H9 (cell line): ENCODE data around the gene CLTCL1. TPM values are rescaled to one million over a fixed set of nuclear protein-coding genes. Genes with fewer than 3 reads are reported as not detected.

Source experiments
- DNase-seq: peaks from one replicate; pipeline ENCODE4 v3.0.0-alpha.2; 2017
- H2AFZ ChIP-seq: one replicate; pipeline ENCODE4 v1.6.1; 2013; ENCODE audit warnings: mild to moderate bottlenecking, low read length, control low read depth, moderate library complexity
- H2AK5ac ChIP-seq: 2 replicates; pipeline ENCODE4 v1.6.1; 2013; ENCODE audit warnings: low read length, control low read depth, mixed read lengths; ENCODE audit not compliant: insufficient read length
- H2BK120ac ChIP-seq: one replicate; pipeline ENCODE4 v1.6.1; 2013; ENCODE audit warnings: low read depth, mild to moderate bottlenecking, low read length, control low read depth, inconsistent platforms; ENCODE audit not compliant: poor library complexity, severe bottlenecking
- H2BK12ac ChIP-seq: 2 replicates; pipeline ENCODE4 v1.6.1; 2013; ENCODE audit warnings: low read length, control low read depth, mixed read lengths, low read depth; ENCODE audit not compliant: insufficient read length
- H2BK15ac ChIP-seq: 2 replicates; pipeline ENCODE4 v1.6.1; 2013; ENCODE audit warnings: low read depth, low read length, control low read depth
- H2BK20ac ChIP-seq: one replicate; pipeline ENCODE4 v1.6.1; 2013; ENCODE audit warnings: low read depth, mild to moderate bottlenecking, low read length, control low read depth, inconsistent platforms; ENCODE audit not compliant: poor library complexity, severe bottlenecking
- H2BK5ac ChIP-seq: 2 replicates; pipeline ENCODE4 v1.6.1; 2013; ENCODE audit warnings: low read length, control low read depth, mixed read lengths; ENCODE audit not compliant: insufficient read length
- H3K14ac ChIP-seq: 2 replicates; pipeline ENCODE4 v1.6.1; 2013; ENCODE audit warnings: low read length, control low read depth; ENCODE audit not compliant: insufficient read depth
- H3K18ac ChIP-seq: 2 replicates; pipeline ENCODE4 v1.6.1; 2013; ENCODE audit warnings: low read depth, mild to moderate bottlenecking, mixed read lengths, low read length, control low read depth; ENCODE audit not compliant: insufficient read length
- H3K23ac ChIP-seq: 2 replicates; pipeline ENCODE4 v1.6.1; 2013; ENCODE audit warnings: low read length, control low read depth, mixed read lengths, low read depth; ENCODE audit not compliant: insufficient read length
- H3K23me2 ChIP-seq: 2 replicates; pipeline ENCODE4 v1.6.1; 2013; ENCODE audit warnings: low read depth, mild to moderate bottlenecking, mixed read lengths, low read length, control low read depth; ENCODE audit not compliant: insufficient read length, poor library complexity, severe bottlenecking
- H3K27ac ChIP-seq: 2 replicates; pipeline ENCODE4 v1.5.1; 2013; ENCODE audit warnings: low read length, control low read depth, mixed read lengths, low read depth; ENCODE audit not compliant: insufficient read length
- H3K27me3 ChIP-seq: 2 replicates; pipeline ENCODE4 v1.6.1; 2013; ENCODE audit warnings: low read length, control low read depth, inconsistent platforms; ENCODE audit not compliant: insufficient read depth
- H3K4ac ChIP-seq: 2 replicates; pipeline ENCODE4 v1.6.1; 2013; ENCODE audit warnings: low read depth, mild to moderate bottlenecking, control low read depth, inconsistent platforms, low read length, moderate library complexity
- H3K4me1 ChIP-seq: 2 replicates; pipeline ENCODE4 v1.6.1; 2013; ENCODE audit warnings: low read length, control low read depth, inconsistent platforms; ENCODE audit not compliant: insufficient read depth
- H3K4me2 ChIP-seq: 2 replicates; pipeline ENCODE4 v1.6.1; 2013; ENCODE audit warnings: low read length, control low read depth, mixed read lengths; ENCODE audit not compliant: insufficient read length, insufficient read depth
- H3K56ac ChIP-seq: 2 replicates; pipeline ENCODE4 v1.6.1; 2013; ENCODE audit warnings: low read depth, mild to moderate bottlenecking, mixed read lengths, low read length, control low read depth; ENCODE audit not compliant: insufficient read length
- H3K79me1 ChIP-seq: 2 replicates; pipeline ENCODE4 v1.6.1; 2013; ENCODE audit warnings: low read depth, mild to moderate bottlenecking, moderate library complexity, low read length, control low read depth, inconsistent platforms; ENCODE audit not compliant: insufficient read depth, poor library complexity, severe bottlenecking
- H3K79me2 ChIP-seq: 2 replicates; pipeline ENCODE4 v1.6.1; 2013; ENCODE audit warnings: low read length, control low read depth, inconsistent platforms; ENCODE audit not compliant: insufficient read depth
- H3K9ac ChIP-seq: 2 replicates; pipeline ENCODE4 v1.6.1; 2013; ENCODE audit warnings: low read length, control low read depth, mixed read lengths; ENCODE audit not compliant: insufficient read length; ENCODE audit errors: extremely low read depth
- H3K9me3 ChIP-seq: one replicate; pipeline ENCODE4 v1.6.1; 2013; ENCODE audit warnings: low read depth, low read length, inconsistent platforms; ENCODE audit not compliant: control insufficient read depth
- H3T11ph ChIP-seq: one replicate; pipeline ENCODE4 v1.6.1; 2013; ENCODE audit warnings: mild to moderate bottlenecking, low read length, control low read depth, inconsistent platforms
- H4K20me1 ChIP-seq: one replicate; pipeline ENCODE4 v1.6.1; 2013; ENCODE audit not compliant: control insufficient read depth, insufficient read length, insufficient read depth
- H4K5ac ChIP-seq: 2 replicates; pipeline ENCODE4 v1.6.1; 2013; ENCODE audit warnings: low read depth, mild to moderate bottlenecking, mixed read lengths, low read length, control low read depth; ENCODE audit not compliant: insufficient read length
- H4K8ac ChIP-seq: replicated peaks from 2 replicates; pipeline ENCODE4 v1.6.1; 2013; ENCODE audit warnings: low read length, control low read depth, mixed read lengths, low read depth; ENCODE audit not compliant: insufficient read length
- H4K91ac ChIP-seq: 2 replicates; pipeline ENCODE4 v1.6.1; 2013; ENCODE audit warnings: low read depth, mild to moderate bottlenecking, moderate library complexity, mixed read lengths, low read length, control low read depth; ENCODE audit not compliant: insufficient read length
- H3K27ac Mint-ChIP-seq, 3 experiments: 2 replicates in 2 of 3; 3 replicates in 1 of 3; pipeline ENCODE4 v1.8.0; 2020 to 2021; ENCODE audit warnings: mixed read lengths in 3 of 3, mild to moderate bottlenecking in 1 of 3, moderate library complexity in 1 of 3
- H3K27me3 Mint-ChIP-seq: 2 replicates; pipeline ENCODE4 v1.8.0; 2021; ENCODE audit warnings: low read depth, mild to moderate bottlenecking, moderate library complexity, mixed read lengths
- H3K36me3 Mint-ChIP-seq, 3 experiments: 2 replicates in 2 of 3; 3 replicates in 1 of 3; pipeline ENCODE4 v1.8.0; 2020 to 2021; ENCODE audit warnings: low read depth in 3 of 3, mixed read lengths in 3 of 3; ENCODE audit not compliant: insufficient read depth in 1 of 3
- H3K4me1 Mint-ChIP-seq, 2 experiments: 2 replicates each; pipeline ENCODE4 v1.8.0; 2020; ENCODE audit warnings: mixed read lengths in 2 of 2
- H3K4me3 Mint-ChIP-seq, 2 experiments: 2 replicates in 1 of 2; 3 replicates in 1 of 2; pipeline ENCODE4 v1.8.0; 2020 to 2021; ENCODE audit warnings: mild to moderate bottlenecking in 2 of 2, mixed read lengths in 2 of 2, moderate library complexity in 1 of 2
- H3K9me3 Mint-ChIP-seq, 2 experiments: 2 replicates in 1 of 2; 3 replicates in 1 of 2; pipeline ENCODE4 v1.8.0; 2020; ENCODE audit warnings: mild to moderate bottlenecking in 2 of 2, mixed read lengths in 2 of 2, moderate library complexity in 1 of 2
- WGBS: extraction: QIAGEN DNeasy Blood & Tissue Kit; methylation state at CpG from one replicate; pipeline ENCODE4 v1.1.7; 2013; ENCODE audit warnings: missing lambda C conversion rate, low lambda C conversion rate, mixed read lengths; ENCODE audit not compliant: insufficient read length; ENCODE audit errors: extremely low coverage; 5-methylcytosine and 5-hydroxymethylcytosine counted together
- total RNA-seq: library from RNA; stranded (reverse); gene quantifications from 2 replicates; pipeline ENCODE4 v1.2.1, GENCODE V29; 2021
- TF ChIP-seq, protein P1 (sequence below): fragments of 200-600 bp; sonication (generic); conservative IDR thresholded peaks from 3 replicates; pipeline ENCODE4 v1.8.0; 2021; ENCODE audit warnings: antibody characterized with exemption, mild to moderate bottlenecking

Gene CLTCL1
- total RNA-seq, 1 experiment from 2014 or later, result 11.1 TPM

DNA sequence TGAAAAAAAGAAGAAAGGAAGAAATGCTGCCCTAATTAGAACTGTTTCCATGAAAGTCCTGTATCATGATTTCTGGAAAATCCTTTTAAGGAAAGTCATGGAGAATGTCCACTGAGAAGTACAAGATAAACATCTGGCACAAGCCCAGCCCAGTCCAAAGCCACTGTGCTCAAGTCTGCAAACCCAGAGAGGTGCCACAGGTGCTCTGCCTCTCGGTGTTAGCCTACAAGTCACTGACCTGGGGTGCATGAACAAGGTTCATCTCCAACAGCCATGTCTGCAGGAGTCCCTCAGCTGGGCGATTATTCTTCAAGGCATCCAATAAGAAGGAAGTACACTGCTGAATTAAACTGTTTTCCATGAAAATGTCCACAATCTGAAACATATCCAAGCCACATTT is 61.9 kb downstream of the CLTCL1 start:
- H2BK12ac ChIP-seq, result no peak overlapping the region
- Mint-ChIP-seq H3K4me3 (no peak overlapping the region), H3K36me3 (peaks cover 17 to 67% (median 61%) of the 10 kb centered on the region in 3 experiments; a peak in 6 of 7 replicates), H3K4me1 (no peaks in the 10 kb centered on the region), H3K27me3 (no peaks in the 10 kb centered on the region), H3K27ac (no peak overlapping the region), H3K9me3 (no peaks in the 10 kb centered on the region)
- no peak overlapping the region for H3K9ac ChIP-seq
- H3K4me1 ChIP-seq, result no peaks in the 10 kb centered on the region
- H3K79me2 ChIP-seq, result no peaks in the 10 kb centered on the region
- no peak overlapping the region for H3K27ac ChIP-seq
- no peak overlapping the region for H2BK120ac ChIP-seq
- DNase-seq, result no peak
- no peaks in the 10 kb centered on the region for H3K27me3 ChIP-seq
- H3K4ac ChIP-seq, result no peak overlapping the region
- H4K20me1 ChIP-seq, result no peaks in the 10 kb centered on the region
- no peak overlapping the region for H4K5ac ChIP-seq
- no peak overlapping the region for H3K4me2 ChIP-seq
- no peaks in the 10 kb centered on the region for H3K79me1 ChIP-seq
- no peak overlapping the region for H4K91ac ChIP-seq
- no peak overlapping the region for H3K56ac ChIP-seq
- no peak overlapping the region for H2BK5ac ChIP-seq
- H3K14ac ChIP-seq, result no peak overlapping the region
- no CpG with 5 or more reads among the region's 2 CpGs for WGBS
- no peak overlapping the region for H2AFZ ChIP-seq
- H2AK5ac ChIP-seq, result no peak overlapping the region
- no peak overlapping the region for H2BK20ac ChIP-seq
- H3K9me3 ChIP-seq, result no peaks in the 10 kb centered on the region
- no peak overlapping the region for H2BK15ac ChIP-seq
- no peak overlapping the region for H3K18ac ChIP-seq
- TF ChIP-seq, protein P1, sequence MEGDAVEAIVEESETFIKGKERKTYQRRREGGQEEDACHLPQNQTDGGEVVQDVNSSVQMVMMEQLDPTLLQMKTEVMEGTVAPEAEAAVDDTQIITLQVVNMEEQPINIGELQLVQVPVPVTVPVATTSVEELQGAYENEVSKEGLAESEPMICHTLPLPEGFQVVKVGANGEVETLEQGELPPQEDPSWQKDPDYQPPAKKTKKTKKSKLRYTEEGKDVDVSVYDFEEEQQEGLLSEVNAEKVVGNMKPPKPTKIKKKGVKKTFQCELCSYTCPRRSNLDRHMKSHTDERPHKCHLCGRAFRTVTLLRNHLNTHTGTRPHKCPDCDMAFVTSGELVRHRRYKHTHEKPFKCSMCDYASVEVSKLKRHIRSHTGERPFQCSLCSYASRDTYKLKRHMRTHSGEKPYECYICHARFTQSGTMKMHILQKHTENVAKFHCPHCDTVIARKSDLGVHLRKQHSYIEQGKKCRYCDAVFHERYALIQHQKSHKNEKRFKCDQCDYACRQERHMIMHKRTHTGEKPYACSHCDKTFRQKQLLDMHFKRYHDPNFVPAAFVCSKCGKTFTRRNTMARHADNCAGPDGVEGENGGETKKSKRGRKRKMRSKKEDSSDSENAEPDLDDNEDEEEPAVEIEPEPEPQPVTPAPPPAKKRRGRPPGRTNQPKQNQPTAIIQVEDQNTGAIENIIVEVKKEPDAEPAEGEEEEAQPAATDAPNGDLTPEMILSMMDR, result no peak
- no peak overlapping the region for H3T11ph ChIP-seq
- no peak overlapping the region for H3K23ac ChIP-seq
- H3K23me2 ChIP-seq, result no peaks in the 10 kb centered on the region
- no peak overlapping the region for H4K8ac ChIP-seq
